K562 (cell line): ENCODE measurements around the gene ITPRID2. TPM values are rescaled to one million over a fixed set of nuclear protein-coding genes. Genes with fewer than 3 reads are reported as not detected.

ENCODE experiments used
- ATAC-seq: fragments of 200-7000 bp; cut with Tn5 transposase; 3 replicates; pipeline ENCODE4 v1.9.1; 2020; ENCODE audit warnings: moderate library complexity
- BruUV-seq: library from RNA; stranded (reverse); fragments of 400-500 nt; replicated peaks from 2 replicates; lab custom pipeline; 2021; lab: Mats Ljungman, UMichigan
- CTCF ChIA-PET: fragments of 300-600 bp; formaldehyde crosslinking; extraction: SDS; loops from one replicate; lab custom pipeline; 2021; ENCODE audit warnings: low intra/inter-chr PET ratio; lab: Yijun Ruan, JAX
- POLR2A ChIA-PET: fragments of 300-600, 350-650 bp; sonication (Branson Sonifier 250); formaldehyde crosslinking; extraction: SDS; loops from one replicate; lab custom pipeline; 2021; ENCODE audit warnings: antibody characterized with exemption, inconsistent platforms; lab: Yijun Ruan, JAX
- DNase-seq, 4 experiments: peaks; one replicate each; pipeline versions ENCODE4 v3.0.0 to v3.0.0-alpha.2; 2011 to 2018; ENCODE audit warnings: low spot score in 3 of 4, mixed read lengths in 3 of 4; ENCODE audit errors: extremely low read depth in 1 of 4
- FAIRE-seq: peaks from 2 replicates; lab custom pipeline; 2011; peaks lifted over from hg19 to GRCh38; lab: Jason Lieb, UNC
- H2AFZ ChIP-seq: 2 replicates; pipeline ENCODE4 v1.6.0; 2011; ENCODE audit warnings: low read depth, low read length, control low read depth, inconsistent platforms
- H3K27ac ChIP-seq: fragments of 200-600 bp; 3 replicates; pipeline ENCODE4 v1.8.0; 2011; ENCODE audit warnings: low read depth, mild to moderate bottlenecking, control low read depth, inconsistent platforms, low read length, moderate library complexity, mixed read lengths; ENCODE audit errors: extremely low read depth
- H3K27me3 ChIP-seq, 2 experiments: fragments of 300-600 bp in 1 of 2; 2 replicates in 1 of 2; 3 replicates in 1 of 2; pipeline versions ENCODE4 v1.6.0 to v1.8.0; 2011; ENCODE audit warnings: inconsistent platforms in 2 of 2, low read length in 2 of 2, mild to moderate bottlenecking in 1 of 2, mixed read lengths in 1 of 2, moderate library complexity in 1 of 2; ENCODE audit not compliant: control insufficient read depth in 2 of 2, insufficient read depth in 2 of 2
- H3K36me3 ChIP-seq: fragments of 300-600 bp; 3 replicates; pipeline ENCODE4 v1.8.0; 2011; ENCODE audit warnings: mild to moderate bottlenecking, low read length, inconsistent platforms; ENCODE audit not compliant: control insufficient read depth, insufficient read depth
- H3K4me1 ChIP-seq, 2 experiments: fragments of 200-600 bp in 1 of 2; replicated peaks in 1 of 2; 2 replicates in 1 of 2; 3 replicates in 1 of 2; pipeline versions ENCODE4 v1.5.1 to v1.8.0; 2011; ENCODE audit warnings: inconsistent platforms in 2 of 2, low read length in 2 of 2, mild to moderate bottlenecking in 1 of 2, mixed read lengths in 1 of 2, moderate library complexity in 1 of 2; ENCODE audit not compliant: control insufficient read depth in 2 of 2, insufficient read depth in 2 of 2
- H3K4me2 ChIP-seq: 2 replicates; pipeline ENCODE4 v1.6.1; 2011; ENCODE audit warnings: low read length, control low read depth, inconsistent platforms, mixed read lengths; ENCODE audit not compliant: insufficient read depth
- H3K4me3 ChIP-seq: fragments of 200-600 bp; sonication (generic), shearing (Covaris generic); 2 replicates; pipeline ENCODE4 v1.5.1; 2016; ENCODE audit warnings: control low read depth, inconsistent platforms
- H3K79me2 ChIP-seq: fragments of 200-600 bp; 3 replicates; pipeline ENCODE4 v1.8.0; 2011; ENCODE audit warnings: low read length, inconsistent platforms; ENCODE audit not compliant: control insufficient read depth, insufficient read depth
- H3K9ac ChIP-seq, 2 experiments: 2 replicates each; pipeline versions ENCODE4 v1.6.0 to v1.6.1; 2011; ENCODE audit warnings: low read depth in 2 of 2, low read length in 2 of 2, control low read depth in 1 of 2, inconsistent platforms in 1 of 2, mild to moderate bottlenecking in 1 of 2, mixed read lengths in 1 of 2; ENCODE audit not compliant: insufficient read depth in 1 of 2
- H3K9me1 ChIP-seq: one replicate; pipeline ENCODE4 v1.6.0; 2011; ENCODE audit warnings: inconsistent platforms, mild to moderate bottlenecking, low read length, moderate library complexity; ENCODE audit not compliant: control insufficient read depth, insufficient read depth
- H3K9me3 ChIP-seq: replicated peaks from 2 replicates; pipeline ENCODE4 v1.5.1; 2011; ENCODE audit warnings: low read depth, low read length, inconsistent platforms; ENCODE audit not compliant: control insufficient read depth, insufficient read depth
- H4K20me1 ChIP-seq: replicated peaks from 2 replicates; pipeline ENCODE4 v1.6.1; 2011; ENCODE audit warnings: low read length, inconsistent platforms, mixed read lengths; ENCODE audit not compliant: control insufficient read depth, insufficient read depth
- BRF1 ChIP-seq: IDR thresholded peaks from 3 replicates; pipeline ENCODE4 v1.6.1; 2011; ENCODE audit warnings: borderline replicate concordance, mild to moderate bottlenecking; ENCODE audit not compliant: insufficient read length; ENCODE audit errors: extremely low read depth
- KAT7 ChIP-seq: sonication (generic); formaldehyde crosslinking; IDR thresholded peaks from 2 replicates; pipeline ENCODE4 v1.8.0; 2022; ENCODE audit warnings: missing genetic modification reagents, mild to moderate bottlenecking, borderline replicate concordance
- MECOM ChIP-seq: fragments of 250-450 bp; sonication (Bioruptor Pico); IDR thresholded peaks from 2 replicates; pipeline ENCODE4 v1.8.0; 2022; ENCODE audit warnings: inconsistent platforms
- MTA3 ChIP-seq: fragments of 450-650 bp; formaldehyde crosslinking; IDR thresholded peaks from 2 replicates; pipeline ENCODE4 v1.6.1; 2017; ENCODE audit warnings: mild to moderate bottlenecking, borderline replicate concordance
- PPARD ChIP-seq: fragments of 250-450 bp; sonication (Bioruptor Pico); IDR thresholded peaks from 2 replicates; pipeline ENCODE4 v1.8.0; 2022; ENCODE audit warnings: inconsistent platforms, mild to moderate bottlenecking, moderate library complexity
- XRCC4 ChIP-seq: IDR thresholded peaks from one replicate; pipeline ENCODE4 v1.6.1; 2011; ENCODE audit not compliant: insufficient read depth, insufficient read length; ENCODE audit errors: extremely low read depth
- ZNF224 ChIP-seq: sonication (generic); formaldehyde crosslinking; IDR thresholded peaks from 2 replicates; pipeline ENCODE4 v1.8.0; 2022; ENCODE audit warnings: mild to moderate bottlenecking, missing genetic modification reagents
- ZNF507 ChIP-seq: conservative IDR thresholded peaks from 2 replicates; pipeline ENCODE4 v1.6.1; 2017; ENCODE audit warnings: missing genetic modification characterization, missing compliant biosample characterization
- in situ Hi-C: fragments of 300-500 bp; cut with MboI; formaldehyde crosslinking; loops from 4 replicates; pipeline ENCODE4 v1.15.0; 2018; ENCODE audit warnings: inconsistent platforms, mixed read lengths
- intact Hi-C: fragments of 100-400 bp; cut with micrococcal nuclease; formaldehyde crosslinking; loops from 2 replicates; pipeline ENCODE4 v1.14.2; 2022
- polyA plus RNA-seq, 8 experiments: library from polyadenylated mRNA; depleted of rRNA in 4 of 8; stranded (reverse) in 5 of 8; unstranded in 3 of 8; fragments of >200 nt; fragmentation: Nextera tagmentation in 2 of 8; fragmentation: Illumina TruSeq in 1 of 8; extraction: Ambion mirVana in 2 of 8; extraction: Trizol in 1 of 8; gene quantifications; 2 replicates each; pipeline versions ENCODE4 v1.2.1 to v1.2.3, GENCODE V29; 2011 to 2014; ENCODE audit warnings: inconsistent platforms in 1 of 8, missing spikeins in 1 of 8
- total RNA-seq, 7 experiments: library from RNA; depleted of rRNA in 6 of 7; stranded (reverse); fragments of >200 nt in 6 of 7; fragmentation: Illumina TruSeq in 2 of 7; extraction: Trizol in 2 of 7; gene quantifications; 2 replicates each; pipeline versions ENCODE4 v1.2.1 to v1.2.3, GENCODE V29; 2011 to 2021; ENCODE audit warnings: low replicate concordance in 1 of 7
- TF ChIP-seq, protein P1 (sequence below), 2 experiments: fragments of 200-800 bp in 1 of 2; sonication (Bioruptor generic) in 1 of 2; sonication (generic) in 1 of 2; formaldehyde crosslinking in 1 of 2; IDR thresholded peaks in 1 of 2; conservative IDR thresholded peaks in 1 of 2; 2 replicates each; pipeline versions ENCODE4 v1.5.0 to v1.6.1; 2016 to 2020; ENCODE audit warnings: missing compliant biosample characterization in 1 of 2, missing genetic modification characterization in 1 of 2, missing genetic modification reagents in 1 of 2
- TF ChIP-seq, protein P2 (sequence below): conservative IDR thresholded peaks from 2 replicates; pipeline ENCODE4 v1.6.1; 2011; ENCODE audit warnings: low read depth, mild to moderate bottlenecking, low read length; ENCODE audit not compliant: control insufficient read depth

Gene ITPRID2
- total and polyA plus RNA-seq, 9 of the 15 experiments (the other 6 are each of a cell fraction or from before 2014, with no cell fraction given) = 18.5 to 77.8 (median 52.0) TPM

DNA sequence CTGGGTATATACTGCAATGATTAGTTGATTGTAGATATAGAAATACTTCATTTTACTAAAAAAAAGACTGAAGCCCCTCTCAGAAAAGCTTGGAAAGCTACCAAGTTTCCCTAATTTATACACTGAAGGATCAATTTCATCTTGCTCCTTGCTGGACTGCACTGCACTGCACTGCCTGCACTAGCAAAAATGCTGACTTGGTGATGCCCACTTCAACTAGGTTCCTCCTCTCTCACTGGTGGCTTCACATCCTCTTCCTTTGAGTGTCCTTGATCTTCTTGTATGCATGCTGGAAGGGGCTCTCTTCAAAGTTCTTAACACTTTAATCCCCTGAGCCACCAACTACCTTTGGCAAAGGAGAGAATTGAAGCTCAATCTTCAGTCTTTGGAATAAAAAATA, 31.7 kb upstream of the ITPRID2 start:
- Histone ChIP-seq H3K27ac (no peak overlapping the region), H3K4me3 (no peak overlapping the region), H3K9me3 (no peaks in the 10 kb centered on the region)
- in situ Hi-C loops = no loop called here
- BruUV-seq = no TSS peak
- TF ChIP-seq PPARD (CRISPR knock-in tag) (no peak), MECOM (CRISPR knock-in tag) (no peak), XRCC4 (no peak), BRF1 (no peak), KAT7 (no peak), ZNF507 (tag) (no peak), ZNF224 (CRISPR knock-in tag) (no peak), MTA3 (no peak)
- TF ChIP-seq, protein P1, sequence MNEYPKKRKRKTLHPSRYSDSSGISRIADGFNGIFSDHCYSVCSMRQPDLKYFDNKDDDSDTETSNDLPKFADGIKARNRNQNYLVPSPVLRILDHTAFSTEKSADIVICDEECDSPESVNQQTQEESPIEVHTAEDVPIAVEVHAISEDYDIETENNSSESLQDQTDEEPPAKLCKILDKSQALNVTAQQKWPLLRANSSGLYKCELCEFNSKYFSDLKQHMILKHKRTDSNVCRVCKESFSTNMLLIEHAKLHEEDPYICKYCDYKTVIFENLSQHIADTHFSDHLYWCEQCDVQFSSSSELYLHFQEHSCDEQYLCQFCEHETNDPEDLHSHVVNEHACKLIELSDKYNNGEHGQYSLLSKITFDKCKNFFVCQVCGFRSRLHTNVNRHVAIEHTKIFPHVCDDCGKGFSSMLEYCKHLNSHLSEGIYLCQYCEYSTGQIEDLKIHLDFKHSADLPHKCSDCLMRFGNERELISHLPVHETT (CRISPR knock-in tag; conservative IDR thresholded peaks at IDR 0.05 in 1 of 2, IDR thresholded peaks at IDR 0.05 in 1 of 2) = no peak
- TF ChIP-seq, protein P2, sequence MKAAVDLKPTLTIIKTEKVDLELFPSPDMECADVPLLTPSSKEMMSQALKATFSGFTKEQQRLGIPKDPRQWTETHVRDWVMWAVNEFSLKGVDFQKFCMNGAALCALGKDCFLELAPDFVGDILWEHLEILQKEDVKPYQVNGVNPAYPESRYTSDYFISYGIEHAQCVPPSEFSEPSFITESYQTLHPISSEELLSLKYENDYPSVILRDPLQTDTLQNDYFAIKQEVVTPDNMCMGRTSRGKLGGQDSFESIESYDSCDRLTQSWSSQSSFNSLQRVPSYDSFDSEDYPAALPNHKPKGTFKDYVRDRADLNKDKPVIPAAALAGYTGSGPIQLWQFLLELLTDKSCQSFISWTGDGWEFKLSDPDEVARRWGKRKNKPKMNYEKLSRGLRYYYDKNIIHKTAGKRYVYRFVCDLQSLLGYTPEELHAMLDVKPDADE = no peak
- TF ChIP-seq, all 486 proteins: peak for 0
- Histone ChIP-seq H2AFZ (no peak overlapping the region), H3K79me2 (no peaks in the 10 kb centered on the region), H3K4me1 (no peaks in the 10 kb centered on the region), H3K36me3 (no peaks in the 10 kb centered on the region), H3K9ac (no peak overlapping the region), H3K9me1 (no peaks in the 10 kb centered on the region), H4K20me1 (no peaks in the 10 kb centered on the region), H3K27me3 (no peaks in the 10 kb centered on the region), H3K4me2 (no peak overlapping the region)
- intact Hi-C loops = no loop called here
- ATAC-seq (no peak), DNase-seq (no peak), FAIRE-seq (no peak)
- CTCF ChIA-PET = no interaction called here
- POLR2A ChIA-PET = no interaction called here
